A673 (cell line): Measurements from ENCODE around the gene GTF3C1.

Experiments
- CTCF ChIP-seq: fragments of 300-800, 200-600 bp; sonication (generic); conservative IDR thresholded peaks from 2 replicates; pipeline ENCODE4 v1.5.1; 2017; ENCODE audit warnings: low read depth, mild to moderate bottlenecking, antibody characterized with exemption, low read length, moderate library complexity, mixed read lengths
- EZH2 ChIP-seq: fragments of 200-600 bp; sonication (generic); IDR thresholded peaks from 2 replicates; pipeline ENCODE4 v1.6.1; 2017; ENCODE audit warnings: borderline replicate concordance, low read depth, mild to moderate bottlenecking, mixed read lengths, antibody characterized with exemption, low read length; ENCODE audit not compliant: poor library complexity, severe bottlenecking

DNA sequence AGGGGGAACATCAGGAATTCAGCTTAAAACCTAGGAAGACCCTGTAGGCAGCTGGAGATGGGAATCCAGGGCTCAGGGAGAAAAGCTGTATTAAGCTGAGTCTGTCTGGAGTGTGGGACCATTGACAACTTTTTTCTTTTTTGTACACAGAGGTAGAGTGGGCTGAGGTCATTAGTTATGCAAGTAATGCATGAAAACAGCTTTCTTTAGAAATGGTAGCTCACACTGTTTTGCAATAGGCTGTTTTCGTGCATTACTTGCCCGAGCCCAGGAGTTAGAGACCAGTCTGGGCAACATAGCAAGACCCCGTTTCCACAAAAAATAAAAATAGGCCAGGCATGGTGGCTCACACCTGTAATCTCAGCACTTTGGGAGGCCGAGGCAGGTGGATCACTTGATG is 46.7 kb upstream of the GTF3C1 start:
- TF ChIP-seq CTCF (no peak), EZH2 (no peak)
